Measurements from ENCODE around the gene TSPAN18.

- TF ChIP-seq EZH2 (IDR thresholded peaks at IDR 0.05; ENCODE audit: insufficient read depth, low read length) = no peak
- TF ChIP-seq CTCF (IDR thresholded peaks at IDR 0.05; ENCODE audit: insufficient read depth, low read depth, low read length) = no peak
Observed at GRCh38 chr11:44729713-44730112, 3.0 kb downstream of the TSPAN18 start.
